PC-9 (cell line): Measurements from ENCODE around the gene SYNDIG1. TPM values are rescaled to one million over a fixed set of nuclear protein-coding genes. Genes with fewer than 3 reads are reported as not detected.

Source experiments
- BruUV-seq: library from RNA; stranded (reverse); fragments of 400-500 nt; replicated peaks from 2 replicates; lab custom pipeline; 2021; lab: Mats Ljungman, UMichigan
- CTCF ChIA-PET: fragments of 300-600 bp; sonication (Branson Sonifier 250); formaldehyde crosslinking; loops from one replicate; lab custom pipeline; 2022; ENCODE audit warnings: antibody characterized with exemption; lab: Charles Lee
- POLR2A ChIA-PET: fragments of 300-600 bp; sonication (Branson Sonifier 250); formaldehyde crosslinking; loops from one replicate; lab custom pipeline; 2022; ENCODE audit warnings: antibody characterized with exemption; ENCODE audit not compliant: unreplicated experiment; lab: Charles Lee
- DNase-seq, 2 experiments: peaks; one replicate each; pipeline versions ENCODE4 v3.0.0 to v3.0.0-alpha.2; 2015 to 2022; ENCODE audit warnings: mixed read lengths in 1 of 2
- H2AFZ ChIP-seq: fragments of 200-600 bp; sonication (generic); 2 replicates; pipeline ENCODE4 v1.8.1; 2017; ENCODE audit warnings: antibody characterized with exemption
- H3F3A ChIP-seq: fragments of 200-600 bp; sonication (generic); 2 replicates; pipeline ENCODE4 v1.8.1; 2017; ENCODE audit warnings: antibody characterized with exemption, mild to moderate bottlenecking, low read depth; ENCODE audit not compliant: insufficient read depth
- H3K27ac ChIP-seq: fragments of 200-600 bp; sonication (generic); 2 replicates; pipeline ENCODE4 v1.6.1; 2016; ENCODE audit warnings: mixed run types
- H3K27me3 ChIP-seq: fragments of 200-600 bp; sonication (generic); 2 replicates; pipeline ENCODE4 v1.6.1; 2016; ENCODE audit warnings: low read depth, mixed run types; ENCODE audit not compliant: insufficient read depth
- H3K36me3 ChIP-seq: fragments of 200-600 bp; sonication (generic); 2 replicates; pipeline ENCODE4 v1.6.1; 2016; ENCODE audit warnings: low read depth, mixed run types
- H3K4me1 ChIP-seq: fragments of 200-600 bp; sonication (generic); replicated peaks from 2 replicates; pipeline ENCODE4 v1.6.1; 2016; ENCODE audit warnings: mixed run types; ENCODE audit not compliant: insufficient read depth
- H3K4me2 ChIP-seq: fragments of 200-600 bp; sonication (generic); 2 replicates; pipeline ENCODE4 v1.6.1; 2017; ENCODE audit warnings: mixed run types
- H3K4me3 ChIP-seq: fragments of 200-600 bp; sonication (generic); 2 replicates; pipeline ENCODE4 v1.6.1; 2016; ENCODE audit warnings: mixed run types
- H3K79me2 ChIP-seq: fragments of 200-600 bp; sonication (generic); 2 replicates; pipeline ENCODE4 v1.6.1; 2017; ENCODE audit warnings: low read depth, mixed run types
- H3K9me2 ChIP-seq: fragments of 200-600 bp; sonication (generic); 2 replicates; pipeline ENCODE4 v1.8.1; 2017; ENCODE audit warnings: mild to moderate bottlenecking; ENCODE audit not compliant: insufficient read depth
- H3K9me3 ChIP-seq: fragments of 200-600 bp; sonication (generic); 2 replicates; pipeline ENCODE4 v1.8.1; 2016; ENCODE audit warnings: low read depth; ENCODE audit not compliant: insufficient read depth
- H4K20me1 ChIP-seq: fragments of 200-600 bp; sonication (generic); 2 replicates; pipeline ENCODE4 v1.8.1; 2017; ENCODE audit not compliant: insufficient read depth
- EZH2 ChIP-seq: fragments of 200-600 bp; sonication (generic); IDR thresholded peaks from 2 replicates; pipeline ENCODE4 v1.8.0; 2017; ENCODE audit warnings: antibody characterized with exemption, low read depth
- intact Hi-C: fragments of 100-400 bp; cut with micrococcal nuclease; formaldehyde crosslinking; loops from one replicate; pipeline ENCODE4 v1.10.0; 2022; ENCODE audit not compliant: unreplicated experiment
- total RNA-seq: library from RNA; stranded (reverse); gene quantifications from 2 replicates; pipeline ENCODE4 v1.2.3, GENCODE V29; 2021
- TF ChIP-seq, protein P1 (sequence below): fragments of 200-600 bp; sonication (generic); conservative IDR thresholded peaks from 2 replicates; pipeline ENCODE4 v1.6.1; 2017; ENCODE audit warnings: mixed run types, antibody characterized with exemption, mild to moderate bottlenecking, moderate library complexity

SYNDIG1 gene
- total RNA-seq, 1 experiment from 2014 or later: 0.17 TPM

DNA sequence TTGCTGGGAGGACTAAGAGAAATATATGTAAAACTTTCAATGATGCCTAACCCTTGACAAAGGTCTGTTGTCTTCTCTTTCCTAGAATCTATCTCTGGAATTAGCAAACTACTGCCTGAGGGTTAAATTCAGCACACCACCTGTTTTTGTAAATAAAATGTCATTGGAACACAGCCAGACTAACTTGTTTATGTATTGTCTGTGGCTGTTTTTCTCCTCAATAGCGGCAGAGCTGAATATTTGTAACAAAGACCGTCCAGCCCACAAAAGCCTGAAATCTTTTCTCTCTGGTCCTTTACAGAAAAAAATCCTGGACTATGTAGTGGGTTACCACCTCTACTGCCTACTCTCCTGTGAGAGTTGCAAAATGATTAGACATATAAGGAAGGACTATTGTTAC lies 33.3 kb upstream of the SYNDIG1 start:
- DNase-seq: no peak
- Histone ChIP-seq H3K9me3 (no peaks in the 10 kb centered on the region), H4K20me1 (no peaks in the 10 kb centered on the region), H3K79me2 (no peaks in the 10 kb centered on the region), H3K36me3 (no peaks in the 10 kb centered on the region), H2AFZ (no peak overlapping the region), H3K27ac (no peak overlapping the region), H3K4me3 (no peak overlapping the region), H3F3A (no peaks in the 10 kb centered on the region), H3K9me2 (no peaks in the 10 kb centered on the region), H3K4me2 (no peak overlapping the region), H3K4me1 (no peaks in the 10 kb centered on the region), H3K27me3 (no peaks in the 10 kb centered on the region)
- BruUV-seq: no TSS peak
- intact Hi-C loops: no loop called here
- CTCF ChIA-PET: no interaction called here
- TF ChIP-seq, protein P1, sequence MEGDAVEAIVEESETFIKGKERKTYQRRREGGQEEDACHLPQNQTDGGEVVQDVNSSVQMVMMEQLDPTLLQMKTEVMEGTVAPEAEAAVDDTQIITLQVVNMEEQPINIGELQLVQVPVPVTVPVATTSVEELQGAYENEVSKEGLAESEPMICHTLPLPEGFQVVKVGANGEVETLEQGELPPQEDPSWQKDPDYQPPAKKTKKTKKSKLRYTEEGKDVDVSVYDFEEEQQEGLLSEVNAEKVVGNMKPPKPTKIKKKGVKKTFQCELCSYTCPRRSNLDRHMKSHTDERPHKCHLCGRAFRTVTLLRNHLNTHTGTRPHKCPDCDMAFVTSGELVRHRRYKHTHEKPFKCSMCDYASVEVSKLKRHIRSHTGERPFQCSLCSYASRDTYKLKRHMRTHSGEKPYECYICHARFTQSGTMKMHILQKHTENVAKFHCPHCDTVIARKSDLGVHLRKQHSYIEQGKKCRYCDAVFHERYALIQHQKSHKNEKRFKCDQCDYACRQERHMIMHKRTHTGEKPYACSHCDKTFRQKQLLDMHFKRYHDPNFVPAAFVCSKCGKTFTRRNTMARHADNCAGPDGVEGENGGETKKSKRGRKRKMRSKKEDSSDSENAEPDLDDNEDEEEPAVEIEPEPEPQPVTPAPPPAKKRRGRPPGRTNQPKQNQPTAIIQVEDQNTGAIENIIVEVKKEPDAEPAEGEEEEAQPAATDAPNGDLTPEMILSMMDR: no peak
- no peak for TF ChIP-seq EZH2
- POLR2A ChIA-PET: no interaction called here

DNA sequence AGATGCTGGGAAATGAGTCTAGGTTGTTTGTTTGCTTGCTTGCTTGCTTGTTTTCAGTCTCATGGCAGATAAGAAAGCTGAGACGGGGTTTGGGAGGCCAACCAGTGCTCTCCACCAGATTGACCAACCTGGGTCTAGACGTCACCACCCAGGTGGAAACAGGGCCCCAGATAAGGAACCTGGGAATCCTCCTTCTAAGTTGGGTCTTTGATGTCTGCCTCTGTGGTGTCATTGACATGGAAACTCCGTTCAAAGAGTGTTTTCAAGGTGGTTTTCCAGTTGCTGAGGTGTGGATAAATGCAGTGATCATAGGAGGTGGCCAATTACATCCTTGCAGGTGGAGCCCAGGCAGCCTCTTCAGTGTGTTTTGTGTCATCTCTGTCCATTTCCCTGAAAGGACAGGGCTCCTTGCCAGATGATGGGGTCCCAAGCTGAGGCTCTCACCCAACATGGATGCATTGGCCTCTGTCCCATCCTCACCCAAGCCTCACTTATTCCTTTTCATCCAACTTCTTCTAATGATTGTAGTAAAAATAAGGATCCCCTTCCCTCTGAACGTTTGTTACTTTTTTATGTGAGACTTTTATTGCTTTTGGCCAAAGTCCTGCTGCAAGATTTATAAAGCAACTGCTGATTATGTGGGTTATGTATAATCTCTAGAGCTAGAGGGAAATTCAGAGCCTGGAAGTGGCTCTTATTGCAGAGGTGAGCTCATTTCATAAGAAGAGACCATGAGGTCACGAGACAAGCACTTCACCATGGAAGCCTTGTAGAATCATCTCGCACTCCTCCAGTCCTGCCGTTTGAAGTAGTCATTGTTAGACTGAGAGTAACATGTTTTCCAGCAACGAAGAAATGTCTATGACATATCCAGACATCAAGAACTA lies 32.0 kb upstream of the SYNDIG1 start:
- Histone ChIP-seq H3F3A (no peaks in the 10 kb centered on the region), H3K36me3 (no peaks in the 10 kb centered on the region), H3K4me2 (no peak overlapping the region), H3K79me2 (no peaks in the 10 kb centered on the region), H4K20me1 (no peaks in the 10 kb centered on the region), H3K27me3 (no peaks in the 10 kb centered on the region), H3K27ac (no peak overlapping the region), H3K4me1 (no peaks in the 10 kb centered on the region), H3K9me3 (no peaks in the 10 kb centered on the region), H3K9me2 (no peaks in the 10 kb centered on the region), H3K4me3 (no peak overlapping the region), H2AFZ (no peak overlapping the region)
- BruUV-seq: no TSS peak
- CTCF ChIA-PET: no interaction called here
- POLR2A ChIA-PET: no interaction called here
- TF ChIP-seq EZH2: no peak
- TF ChIP-seq, protein P1: no peak
- intact Hi-C loops: no loop called here
- no peak for DNase-seq

DNA sequence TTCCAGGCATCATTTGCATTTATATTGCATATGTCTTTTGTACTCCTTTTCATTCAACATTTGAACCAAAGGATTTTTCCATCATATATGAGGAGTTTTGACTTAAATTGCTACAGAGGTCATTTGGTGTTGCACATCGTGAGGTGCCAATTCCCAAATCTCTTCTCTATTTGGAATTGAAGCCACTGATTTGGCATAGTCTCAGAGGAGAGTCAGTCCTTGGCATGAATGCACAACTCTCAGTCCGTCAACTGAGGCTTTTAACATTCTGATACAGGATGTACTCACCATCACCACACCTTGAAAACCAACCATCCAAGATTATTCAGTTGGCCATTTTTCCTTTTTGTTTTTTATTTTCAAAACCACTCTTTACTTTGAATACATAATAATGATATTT lies 31.1 kb upstream of the SYNDIG1 start:
- ChIA-PET POLR2A (no interaction called here), CTCF (no interaction called here)
- no peak overlapping the region for H3K4me3 ChIP-seq
- no TSS peak for BruUV-seq
- no peaks in the 10 kb centered on the region for H3K4me1 ChIP-seq
- H3K4me2 ChIP-seq: no peak overlapping the region
- no peak overlapping the region for H2AFZ ChIP-seq
- no peaks in the 10 kb centered on the region for H4K20me1 ChIP-seq
- H3K9me2 ChIP-seq: no peaks in the 10 kb centered on the region
- intact Hi-C loops: no loop called here
- H3K79me2 ChIP-seq: no peaks in the 10 kb centered on the region
- no peaks in the 10 kb centered on the region for H3K27me3 ChIP-seq
- no peak overlapping the region for H3K27ac ChIP-seq
- no peak for DNase-seq
- H3K9me3 ChIP-seq: no peaks in the 10 kb centered on the region
- no peaks in the 10 kb centered on the region for H3K36me3 ChIP-seq
- TF ChIP-seq, protein P1: no peak
- no peak for TF ChIP-seq EZH2
- H3F3A ChIP-seq: no peaks in the 10 kb centered on the region
